Uterus (tissue), 2 donors: ENCODE results near the gene PRR20G.

ENCODE experiments used
- POLR2A ChIP-seq, 2 donors: fragments of 450-650 bp; IDR thresholded peaks; one replicate each; pipeline ENCODE4 v1.6.1; 2016; ENCODE audit warnings: antibody characterized with exemption in 2 of 2, mild to moderate bottlenecking in 1 of 2, moderate library complexity in 1 of 2
- TF ChIP-seq, protein P1 (sequence below), 4 experiments: fragments of 200-600 bp in 2 of 4; fragments of 450-650 bp in 2 of 4; sonication (generic) in 2 of 4; IDR thresholded peaks; one replicate each; pipeline ENCODE4 v1.5.1; 2016 to 2019; ENCODE audit warnings: antibody characterized with exemption in 4 of 4, mild to moderate bottlenecking in 2 of 4, moderate library complexity in 1 of 4

DNA sequence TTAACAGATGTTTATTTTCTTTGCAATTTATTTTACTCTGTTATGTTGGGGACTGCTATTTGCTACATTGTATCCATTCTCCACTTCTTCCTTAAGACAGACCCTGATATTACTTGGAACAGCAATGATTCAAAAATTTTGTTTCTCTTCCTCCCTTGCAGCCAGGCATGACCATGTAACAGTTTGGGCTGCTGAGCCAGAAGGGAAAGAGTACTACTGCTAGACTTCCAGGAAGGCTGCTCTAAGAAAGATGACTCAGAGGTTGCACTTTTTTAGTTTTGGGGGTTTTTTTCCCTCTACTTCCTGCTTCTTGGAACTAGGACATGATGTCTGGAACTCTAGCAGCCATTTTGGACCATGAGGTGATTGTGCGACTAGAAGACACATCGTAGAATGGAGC is 10.3 kb downstream of the PRR20G start:
- TF ChIP-seq, protein P1, sequence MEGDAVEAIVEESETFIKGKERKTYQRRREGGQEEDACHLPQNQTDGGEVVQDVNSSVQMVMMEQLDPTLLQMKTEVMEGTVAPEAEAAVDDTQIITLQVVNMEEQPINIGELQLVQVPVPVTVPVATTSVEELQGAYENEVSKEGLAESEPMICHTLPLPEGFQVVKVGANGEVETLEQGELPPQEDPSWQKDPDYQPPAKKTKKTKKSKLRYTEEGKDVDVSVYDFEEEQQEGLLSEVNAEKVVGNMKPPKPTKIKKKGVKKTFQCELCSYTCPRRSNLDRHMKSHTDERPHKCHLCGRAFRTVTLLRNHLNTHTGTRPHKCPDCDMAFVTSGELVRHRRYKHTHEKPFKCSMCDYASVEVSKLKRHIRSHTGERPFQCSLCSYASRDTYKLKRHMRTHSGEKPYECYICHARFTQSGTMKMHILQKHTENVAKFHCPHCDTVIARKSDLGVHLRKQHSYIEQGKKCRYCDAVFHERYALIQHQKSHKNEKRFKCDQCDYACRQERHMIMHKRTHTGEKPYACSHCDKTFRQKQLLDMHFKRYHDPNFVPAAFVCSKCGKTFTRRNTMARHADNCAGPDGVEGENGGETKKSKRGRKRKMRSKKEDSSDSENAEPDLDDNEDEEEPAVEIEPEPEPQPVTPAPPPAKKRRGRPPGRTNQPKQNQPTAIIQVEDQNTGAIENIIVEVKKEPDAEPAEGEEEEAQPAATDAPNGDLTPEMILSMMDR (IDR thresholded peaks at IDR 0.05): no peak
- TF ChIP-seq POLR2A (IDR thresholded peaks at IDR 0.05): no peak
